ENCODE measurements around the gene LRRC23.
"Not testable (repeated sequence)": the region's sequence is repeated elsewhere in the genome, so short reads cannot be mapped to it uniquely, and the experiment has no call there.

The LRRC23 gene

DNA sequence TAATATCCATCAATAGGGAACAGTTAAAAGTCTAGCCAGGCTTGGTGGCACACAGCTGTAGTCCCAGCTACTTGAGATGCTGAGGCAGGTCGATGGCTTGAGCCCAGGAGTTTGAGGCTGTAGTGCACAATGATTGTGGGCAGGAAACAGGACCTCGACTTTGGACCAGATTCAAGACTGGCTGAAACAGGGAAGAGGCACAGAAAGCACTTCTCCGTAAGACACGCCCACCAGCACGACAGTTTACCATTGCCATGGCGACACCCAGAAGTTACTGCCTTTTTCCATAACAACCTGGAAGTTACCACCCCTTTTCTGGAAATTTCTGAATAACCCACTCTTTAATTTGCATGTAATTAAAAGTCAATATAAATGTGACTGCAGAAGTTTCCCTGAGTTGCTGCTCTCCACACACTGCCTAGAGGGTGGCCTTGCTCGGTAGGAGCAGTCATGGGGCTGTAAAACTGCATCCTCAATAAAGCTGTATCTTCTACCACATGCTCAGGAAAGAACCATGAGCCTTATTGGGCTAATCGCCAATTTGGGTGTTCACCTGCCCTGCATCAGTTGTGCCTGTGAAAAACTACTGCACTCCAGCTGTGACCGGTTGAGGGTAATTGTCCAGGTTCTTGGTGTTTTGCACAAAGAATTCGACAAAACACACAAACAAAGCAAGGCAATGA, 4.6 kb upstream of the LRRC23 start:
- no peak for DNase-seq (ENCODE audit: low read depth in 1 of 2, low spot score in 1 of 2)

GRCh38 chr12:6902448-6902847, 2.2 kb upstream of the LRRC23 start:
- no peak for DNase-seq (ENCODE audit: low read depth in 1 of 2, low spot score in 1 of 2)

GRCh38 chr12:6903722-6904121, 900 bp upstream of the LRRC23 start:
- no peak for DNase-seq (ENCODE audit: low read depth in 1 of 2, low spot score in 1 of 2)

GRCh38 chr12:6905414-6906040, 905 bp downstream of the LRRC23 start:
- DNase-seq (ENCODE audit: low read depth in 1 of 2, low spot score in 1 of 2) = no peak

GRCh38 chr12:6908141-6908540, 3.5 kb downstream of the LRRC23 start:
- not testable (repeated sequence) for DNase-seq (ENCODE audit: low read depth in 1 of 2, low spot score in 1 of 2)

DNA sequence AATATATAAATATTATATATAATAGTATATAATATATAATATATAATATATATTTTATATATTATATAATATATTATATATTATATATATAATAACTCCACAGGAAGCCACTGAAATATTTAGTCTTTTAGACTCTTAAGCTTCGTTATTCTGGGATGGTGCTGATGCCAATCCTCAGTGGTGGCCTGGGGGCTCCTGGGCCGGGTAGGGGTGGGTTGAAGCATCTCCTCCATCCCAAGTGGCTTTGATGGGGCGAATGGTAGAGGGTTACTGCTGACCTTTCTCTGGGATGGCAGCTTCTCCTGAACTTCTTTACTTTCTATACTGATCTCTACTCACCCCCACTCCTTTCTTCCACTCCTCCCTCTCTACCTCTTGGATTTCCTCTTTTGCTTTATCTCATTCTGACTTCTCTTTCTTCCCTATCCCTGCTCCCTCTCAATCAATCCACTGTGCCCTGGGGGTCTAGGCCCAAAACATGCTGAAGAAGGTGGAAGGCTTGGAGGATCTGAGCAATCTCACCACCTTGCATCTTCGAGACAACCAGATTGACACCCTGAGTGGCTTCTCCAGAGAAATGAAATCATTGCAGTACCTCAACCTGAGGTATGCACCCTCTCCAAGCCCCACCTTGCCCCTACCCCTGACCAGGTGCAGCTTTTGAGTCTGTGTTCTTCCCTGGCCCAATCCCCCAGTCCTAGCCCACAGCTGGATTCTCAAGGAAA, 5.0 kb downstream of the LRRC23 start:
- no peak for DNase-seq (ENCODE audit: low read depth in 1 of 2, low spot score in 1 of 2)

- no peak for DNase-seq (ENCODE audit: low read depth in 1 of 2, low spot score in 1 of 2)
Observed at GRCh38 chr12:6912164-6912935, 7.7 kb downstream of the LRRC23 start.

GRCh38 chr12:6914246-6914946, 9.8 kb downstream of the LRRC23 start, which contains the start of gene ENO2:
Gene ENO2, plus strand, starts transcription at chr12:6914580. Its CDS starts 1,253 bp downstream, at chr12:6915833.
- peak; percentile 71 to 75 for DNase-seq (ENCODE audit: low read depth in 1 of 2, low spot score in 1 of 2)

DNA sequence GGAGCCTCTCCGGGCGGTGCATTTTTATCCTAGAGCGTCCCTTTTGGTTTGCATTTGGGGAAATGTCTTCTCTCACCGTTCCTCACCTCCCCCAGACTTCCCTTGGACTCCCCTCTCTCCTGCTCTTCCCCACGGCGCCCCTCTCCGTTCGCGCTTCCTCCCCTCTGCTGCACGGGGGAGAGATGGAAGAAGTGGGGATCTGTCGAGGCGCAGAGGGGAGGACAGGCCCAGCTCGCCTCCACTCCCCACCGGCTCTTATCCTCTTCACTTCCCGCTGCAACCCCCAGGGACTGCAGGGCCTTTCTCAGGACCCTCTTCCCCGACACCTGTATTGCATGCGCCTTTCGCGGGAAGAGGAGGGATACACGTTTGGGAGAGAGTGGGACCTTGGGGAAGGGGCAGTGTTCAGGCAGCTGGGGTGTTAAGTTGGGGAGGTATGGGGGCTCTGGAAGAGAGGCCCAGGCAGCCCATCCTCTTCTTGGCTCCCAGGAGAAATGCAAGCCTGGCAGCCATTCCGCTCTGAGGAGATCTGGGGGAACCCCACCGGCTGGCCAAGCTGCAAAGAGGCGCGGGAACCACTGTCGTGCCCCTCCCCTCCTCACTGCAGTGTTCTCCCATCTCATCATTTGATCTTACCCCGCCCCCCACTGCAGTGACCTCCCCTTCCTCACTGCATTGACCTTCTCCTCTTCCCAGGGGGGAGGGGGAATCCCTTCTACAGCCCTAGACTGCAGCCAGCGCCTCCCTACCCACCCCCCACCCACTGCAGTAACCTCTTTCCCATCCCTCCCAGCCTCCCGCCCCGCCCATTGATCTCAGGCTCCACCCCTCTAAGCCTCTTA, 10.5 kb downstream of the LRRC23 start:
- DNase-seq (ENCODE audit: low read depth in 1 of 2, low spot score in 1 of 2) = no peak

GRCh38 chr12:6915789-6916285, 11.2 kb downstream of the LRRC23 start:
- DNase-seq (ENCODE audit: low read depth in 1 of 2, low spot score in 1 of 2) = no peak

GRCh38 chr12:6916426-6917200, 12.0 kb downstream of the LRRC23 start:
- DNase-seq (ENCODE audit: low read depth in 1 of 2, low spot score in 1 of 2) = no peak

- DNase-seq (ENCODE audit: low read depth in 1 of 2, low spot score in 1 of 2) = no peak
Observed at GRCh38 chr12:6917491-6918231, 13.0 kb downstream of the LRRC23 start.

DNA sequence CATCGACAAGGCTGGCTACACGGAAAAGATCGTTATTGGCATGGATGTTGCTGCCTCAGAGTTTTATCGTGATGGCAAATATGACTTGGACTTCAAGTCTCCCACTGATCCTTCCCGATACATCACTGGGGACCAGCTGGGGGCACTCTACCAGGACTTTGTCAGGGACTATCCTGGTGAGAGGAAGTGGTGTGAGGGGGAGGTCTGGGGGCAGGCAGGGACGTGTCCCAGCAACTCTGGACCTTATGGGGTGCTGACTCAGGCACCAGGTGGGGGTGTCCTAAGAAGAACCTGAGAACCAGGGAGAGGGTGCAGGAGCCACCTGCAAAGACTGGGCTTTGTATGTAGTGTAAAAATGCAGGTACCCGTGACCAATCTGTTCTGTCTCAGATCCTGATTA, 15.0 kb downstream of the LRRC23 start:
- no peak for DNase-seq (ENCODE audit: low read depth in 1 of 2, low spot score in 1 of 2)

- DNase-seq (ENCODE audit: low read depth in 1 of 2, low spot score in 1 of 2) = no peak
Observed at GRCh38 chr12:6921539-6921938, 16.9 kb downstream of the LRRC23 start.

GRCh38 chr12:6921996-6922946, 17.6 kb downstream of the LRRC23 start:
- no peak for DNase-seq (ENCODE audit: low read depth in 1 of 2, low spot score in 1 of 2)

GRCh38 chr12:6923003-6923732, 18.5 kb downstream of the LRRC23 start:
- DNase-seq (ENCODE audit: low read depth in 1 of 2, low spot score in 1 of 2) = no peak
